GM12892 (cell line): ENCODE measurements around the gene UBE2F.
"Not testable (repeated sequence)": the region's sequence is repeated elsewhere in the genome, so short reads cannot be mapped to it uniquely, and the experiment has no call there.

Source experiments
- DNase-seq: peaks from one replicate; pipeline ENCODE4 v3.0.0; 2011; ENCODE audit not compliant: insufficient read length
- FAIRE-seq: peaks from 2 replicates; lab custom pipeline; 2011; peaks lifted over from hg19 to GRCh38; lab: Jason Lieb, UNC
- POLR2A ChIP-seq: IDR thresholded peaks from 2 replicates; pipeline ENCODE4 v1.6.1; 2011; ENCODE audit warnings: low read depth, low read length, control low read depth
- POLR2AphosphoS5 ChIP-seq: IDR thresholded peaks from 2 replicates; pipeline ENCODE4 v1.6.1; 2011; ENCODE audit warnings: low read depth, low read length, control low read depth
- TAF1 ChIP-seq: IDR thresholded peaks from 2 replicates; pipeline ENCODE4 v1.6.1; 2011; ENCODE audit warnings: low read depth, mild to moderate bottlenecking, control low read depth, low read length, borderline replicate concordance

Gene UBE2F

GRCh38 chr2:238063414-238064189 lies 96.8 kb downstream of the UBE2F start:
- FAIRE-seq (no peak), DNase-seq (no peak)
- no peak for TF ChIP-seq POLR2AphosphoS5
- TF ChIP-seq POLR2A: no peak
- no peak for TF ChIP-seq TAF1

DNA sequence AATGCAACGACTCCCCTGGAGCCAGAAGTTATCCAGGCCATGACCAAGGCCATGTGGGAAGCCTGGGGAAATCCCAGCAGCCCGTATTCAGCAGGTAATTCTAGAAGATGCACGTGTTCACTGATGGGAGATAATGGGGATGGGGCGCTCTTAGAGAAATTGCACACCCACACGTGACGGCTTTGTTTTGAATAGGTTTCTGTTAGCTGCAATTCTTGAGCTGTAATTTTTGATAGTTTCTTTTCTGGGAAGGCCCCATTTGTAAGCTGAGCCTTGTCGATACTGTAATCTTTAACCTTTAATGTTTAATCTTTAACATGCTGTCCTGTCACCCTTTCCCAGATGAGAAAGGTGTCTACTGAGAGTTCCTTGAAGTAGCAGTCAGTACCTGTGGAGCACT lies 97.6 kb downstream of the UBE2F start:
- FAIRE-seq: no peak
- no peak for DNase-seq
- no peak for TF ChIP-seq POLR2A
- no peak for TF ChIP-seq POLR2AphosphoS5
- no peak for TF ChIP-seq TAF1

GRCh38 chr2:238065071-238065846 lies 98.4 kb downstream of the UBE2F start:
- TF ChIP-seq POLR2AphosphoS5 (no peak), TAF1 (no peak), POLR2A (no peak)
- DNase-seq (no peak), FAIRE-seq (peak; percentile 5)

- DNase-seq (no peak), FAIRE-seq (no peak)
- TF ChIP-seq POLR2A (no peak), POLR2AphosphoS5 (no peak), TAF1 (no peak)
Measured at GRCh38 chr2:238066218-238066617, 99.4 kb downstream of the UBE2F start.

- not testable (repeated sequence) for DNase-seq, FAIRE-seq
Measured at GRCh38 chr2:238066718-238067117, 99.9 kb downstream of the UBE2F start.

- FAIRE-seq: no peak
- TF ChIP-seq POLR2A (no peak), TAF1 (no peak), POLR2AphosphoS5 (no peak)
Measured at GRCh38 chr2:238067939-238068338, 101.1 kb downstream of the UBE2F start.

GRCh38 chr2:238069021-238069709 lies 102.4 kb downstream of the UBE2F start:
- DNase-seq (no peak), FAIRE-seq (no peak)
- TF ChIP-seq POLR2A (no peak), TAF1 (no peak), POLR2AphosphoS5 (no peak)

More at GRCh38 chr2:238067939-238068338, 101.1 kb downstream of the UBE2F start:
- no peak for DNase-seq

- TF ChIP-seq TAF1 (no peak), POLR2A (no peak), POLR2AphosphoS5 (no peak)
- FAIRE-seq (no peak), DNase-seq (no peak)
Measured at GRCh38 chr2:238069877-238070276, 103.1 kb downstream of the UBE2F start.

- FAIRE-seq (no peak), DNase-seq (no peak)
- TF ChIP-seq POLR2AphosphoS5 (no peak), TAF1 (no peak), POLR2A (no peak)
Measured at GRCh38 chr2:238075397-238075796, 108.6 kb downstream of the UBE2F start.

DNA sequence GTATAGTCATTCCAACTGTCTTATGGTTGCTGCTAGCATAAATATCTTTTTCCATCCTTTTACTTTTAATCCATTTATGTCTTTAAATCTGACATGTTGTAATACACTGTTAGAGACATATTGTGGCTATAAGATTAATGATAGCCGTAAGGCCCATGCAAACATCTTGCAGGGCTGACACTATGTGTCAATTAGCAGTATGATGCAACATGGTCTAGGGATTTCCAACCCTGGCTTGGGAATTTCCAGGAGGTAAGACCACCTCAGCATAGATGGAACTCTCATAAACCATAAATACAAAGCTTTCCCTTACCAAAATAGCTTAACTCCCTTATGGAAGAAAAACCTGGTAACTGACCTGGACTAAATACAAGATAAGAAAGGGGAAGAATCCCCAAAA lies 110.5 kb downstream of the UBE2F start:
- FAIRE-seq: no peak
- DNase-seq: no peak
- no peak for TF ChIP-seq TAF1
- no peak for TF ChIP-seq POLR2A
- no peak for TF ChIP-seq POLR2AphosphoS5

GRCh38 chr2:238079874-238080327 lies 113.1 kb downstream of the UBE2F start:
- TF ChIP-seq POLR2A: no peak
- TF ChIP-seq TAF1: no peak
- no peak for TF ChIP-seq POLR2AphosphoS5
- DNase-seq (no peak), FAIRE-seq (no peak)

DNA sequence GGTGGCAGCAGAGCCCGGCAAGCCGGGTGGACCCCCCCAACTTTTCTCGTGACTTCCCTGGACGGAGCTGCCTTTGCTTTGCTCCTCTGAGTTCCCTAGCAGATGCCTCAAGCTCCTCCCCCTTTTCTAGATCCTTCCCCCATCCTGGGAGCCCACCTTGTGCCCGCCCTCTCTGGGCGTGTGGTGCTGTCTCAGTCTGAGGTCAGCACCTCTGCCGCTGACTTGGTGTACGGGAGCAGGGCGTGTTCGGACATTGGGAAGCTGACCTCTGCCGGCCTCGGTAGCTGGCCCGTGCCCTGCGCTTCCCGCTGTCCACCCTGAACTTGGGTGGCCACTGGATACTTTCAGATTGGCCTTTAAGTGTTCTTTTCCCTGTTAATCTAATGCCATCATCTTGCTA lies 113.7 kb downstream of the UBE2F start:
- no peak for DNase-seq
- no peak for TF ChIP-seq POLR2A
- TF ChIP-seq TAF1: no peak
- TF ChIP-seq POLR2AphosphoS5: no peak
- FAIRE-seq: no peak

- FAIRE-seq: no peak
- DNase-seq: no peak
- TF ChIP-seq POLR2AphosphoS5 (no peak), TAF1 (no peak), POLR2A (no peak)
Measured at GRCh38 chr2:238081150-238081549, 114.3 kb downstream of the UBE2F start.
